GM19324 (cell line): ENCODE results near the gene CXADR.
A peak's percentile ranks its signal among the peaks of the same experiment; 100 is the strongest.

ENCODE experiments used
- ATAC-seq: cut with Tn5 transposase; IDR thresholded peaks from one replicate; pipeline ENCODE4 v1.9.1; 2021; ENCODE audit warnings: mild to moderate bottlenecking, moderate library complexity; ENCODE audit not compliant: unreplicated experiment, low FRiP score

The CXADR gene

GRCh38 chr21:17585875-17586450 lies 73.1 kb downstream of the CXADR start:
- no peak for ATAC-seq

- ATAC-seq = no peak
Measured at GRCh38 chr21:17590430-17590829, 77.6 kb downstream of the CXADR start.

GRCh38 chr21:17597680-17598079 lies 84.8 kb downstream of the CXADR start:
- ATAC-seq = no peak

GRCh38 chr21:17598437-17598836 lies 85.6 kb downstream of the CXADR start:
- peak; percentile 72 for ATAC-seq

- no peak for ATAC-seq
Measured at GRCh38 chr21:17602874-17603273, 90.0 kb downstream of the CXADR start.

- ATAC-seq = no peak
Measured at GRCh38 chr21:17607684-17608083, 94.8 kb downstream of the CXADR start.

- ATAC-seq = no peak
Measured at GRCh38 chr21:17609681-17610080, 96.8 kb downstream of the CXADR start.

GRCh38 chr21:17610911-17611310 lies 98.1 kb downstream of the CXADR start:
- ATAC-seq = no peak

GRCh38 chr21:17611414-17612022 lies 98.7 kb downstream of the CXADR start:
- ATAC-seq = peak; percentile 43

- no peak for ATAC-seq
Measured at GRCh38 chr21:17612023-17612564, 99.3 kb downstream of the CXADR start.

- peak; percentile 84 for ATAC-seq
Measured at GRCh38 chr21:17612565-17613241, 99.9 kb downstream of the CXADR start, which contains the start of gene BTG3. TSS of gene BTG3 (minus strand) at chr21:17612901. CDS start at chr21:17609144, 3,757 bp downstream.

GRCh38 chr21:17613242-17613676 lies 100.4 kb downstream of the CXADR start:
- ATAC-seq = no peak

- ATAC-seq = no peak
Measured at GRCh38 chr21:17616831-17617230, 104.0 kb downstream of the CXADR start.

- ATAC-seq = no peak
Measured at GRCh38 chr21:17622018-17622417, 109.2 kb downstream of the CXADR start.

- ATAC-seq = no peak
Measured at GRCh38 chr21:17631195-17631594, 118.4 kb downstream of the CXADR start.

- ATAC-seq = no peak
Measured at GRCh38 chr21:17636711-17637110, 123.9 kb downstream of the CXADR start.

- ATAC-seq = no peak
Measured at GRCh38 chr21:17640821-17641220, 128.0 kb downstream of the CXADR start.
